Stimulated activated CD8-positive, alpha-beta memory T cell treated with anti-CD3 and anti-CD28 coated beads, Interleukin-2, amount 100 ng/mL, for 1 hour (primary cell): Measurements from ENCODE around the gene MFAP4.

Source experiments
- DNase-seq, 2 donors: peaks; one replicate each; pipeline ENCODE4 v3.0.0-alpha.2; 2020; ENCODE audit warnings: low read depth in 2 of 2

The MFAP4 gene

GRCh38 chr17:19386974-19387920, at the start of gene MFAP4:
Gene MFAP4 (minus strand): TSS chr17:19387190. CDS start chr17:19387155, 35 bp downstream.
- no peak for DNase-seq

GRCh38 chr17:19433727-19434340, 46.8 kb upstream of the MFAP4 start:
- no peak for DNase-seq

GRCh38 chr17:19433255-19433654, 46.3 kb upstream of the MFAP4 start:
- no peak for DNase-seq

GRCh38 chr17:19431691-19432090, 44.7 kb upstream of the MFAP4 start:
- DNase-seq, result no peak

GRCh38 chr17:19426631-19427030, 39.6 kb upstream of the MFAP4 start:
- DNase-seq, result no peak

- DNase-seq, result no peak
Measured at GRCh38 chr17:19424934-19425868, 38.2 kb upstream of the MFAP4 start.

GRCh38 chr17:19421926-19422325, 34.9 kb upstream of the MFAP4 start:
- DNase-seq, result no peak

GRCh38 chr17:19421219-19421618, 34.2 kb upstream of the MFAP4 start:
- DNase-seq, result no peak

- no peak for DNase-seq
Measured at GRCh38 chr17:19418251-19418992, 31.4 kb upstream of the MFAP4 start.

GRCh38 chr17:19417611-19418010, 30.6 kb upstream of the MFAP4 start:
- no peak for DNase-seq

GRCh38 chr17:19415806-19416775, 29.1 kb upstream of the MFAP4 start:
- no peak for DNase-seq

- no peak for DNase-seq
Measured at GRCh38 chr17:19415311-19415710, 28.3 kb upstream of the MFAP4 start.

GRCh38 chr17:19414396-19415280, 27.6 kb upstream of the MFAP4 start:
- no peak for DNase-seq

- DNase-seq, result no peak
Measured at GRCh38 chr17:19413761-19414160, 26.8 kb upstream of the MFAP4 start.

- no peak for DNase-seq
Measured at GRCh38 chr17:19412984-19413383, 26.0 kb upstream of the MFAP4 start.

- no peak for DNase-seq
Measured at GRCh38 chr17:19412510-19412909, 25.5 kb upstream of the MFAP4 start.

- no peak for DNase-seq
Measured at GRCh38 chr17:19411631-19412030, 24.6 kb upstream of the MFAP4 start.

- no peak for DNase-seq
Measured at GRCh38 chr17:19410875-19411620, 24.1 kb upstream of the MFAP4 start, which contains the start of gene RNF112. Gene RNF112 (plus strand): TSS chr17:19411232. CDS start chr17:19411409, 177 bp downstream.
